H1 (cell line): ENCODE measurements around the gene CD200. TPM values are rescaled to one million over a fixed set of nuclear protein-coding genes. Genes with fewer than 3 reads are reported as not detected.

Experiments used
- CTCF ChIA-PET: fragments of 300-600 bp; sonication (Branson Sonifier 250); formaldehyde crosslinking; loops from one replicate; lab custom pipeline; 2021; ENCODE audit not compliant: partially characterized antibody; lab: Charles Lee
- POLR2A ChIA-PET: fragments of 300-600 bp; sonication (Branson Sonifier 250); formaldehyde crosslinking; loops from one replicate; lab custom pipeline; 2021; ENCODE audit warnings: inconsistent platforms; ENCODE audit not compliant: partially characterized antibody; lab: Charles Lee
- DNase-seq, 2 experiments: peaks; one replicate each; pipeline versions ENCODE4 v3.0.0 to v3.0.0-alpha.2; 2010 to 2022; ENCODE audit warnings: low spot score in 2 of 2, low read depth in 1 of 2, mixed read lengths in 1 of 2
- FAIRE-seq: peaks from 2 replicates; lab custom pipeline; 2011; peaks lifted over from hg19 to GRCh38; lab: Jason Lieb, UNC
- H2AFZ ChIP-seq: 2 replicates; pipeline ENCODE4 v1.8.1; 2012; ENCODE audit warnings: low read length, inconsistent platforms
- H2AK5ac ChIP-seq: 2 replicates; pipeline ENCODE4 v1.6.1; 2013; ENCODE audit warnings: low read depth, low read length
- H2BK120ac ChIP-seq: replicated peaks from 2 replicates; pipeline ENCODE3; 2013; ENCODE audit warnings: low read depth, low read length, inconsistent platforms
- H2BK12ac ChIP-seq: 2 replicates; pipeline ENCODE4 v1.6.1; 2013; ENCODE audit warnings: low read depth, low read length
- H2BK15ac ChIP-seq: 2 replicates; pipeline ENCODE4 v1.6.1; 2013; ENCODE audit warnings: low read length
- H2BK20ac ChIP-seq: 2 replicates; pipeline ENCODE4 v1.6.1; 2013; ENCODE audit warnings: low read length
- H2BK5ac ChIP-seq: 2 replicates; pipeline ENCODE4 v1.6.1; 2013; ENCODE audit warnings: low read depth, low read length
- H3K14ac ChIP-seq: 2 replicates; pipeline ENCODE4 v1.6.1; 2013; ENCODE audit warnings: inconsistent platforms; ENCODE audit not compliant: insufficient read length
- H3K18ac ChIP-seq: 2 replicates; pipeline ENCODE4 v1.6.1; 2013; ENCODE audit warnings: low read length; ENCODE audit errors: extremely low read depth
- H3K23ac ChIP-seq: 2 replicates; pipeline ENCODE4 v1.6.1; 2013; ENCODE audit warnings: inconsistent platforms; ENCODE audit not compliant: insufficient read length
- H3K23me2 ChIP-seq: 2 replicates; pipeline ENCODE4 v1.6.1; 2013; ENCODE audit warnings: low read depth, low read length
- H3K27ac ChIP-seq: 2 replicates; pipeline ENCODE4 v1.6.1; 2011; ENCODE audit warnings: low read depth, low read length, inconsistent platforms
- H3K27me3 ChIP-seq, 4 experiments: replicated peaks in 1 of 4; 1 replicate in 1 of 4; 2 replicates in 3 of 4; pipeline versions ENCODE4 v1.6.1 to v1.8.1; 2011 to 2013; ENCODE audit warnings: low read length in 3 of 4, mild to moderate bottlenecking in 3 of 4, inconsistent platforms in 2 of 4, mixed read lengths in 2 of 4, moderate library complexity in 1 of 4; ENCODE audit not compliant: control insufficient read depth in 3 of 4, insufficient read depth in 3 of 4; ENCODE audit errors: extremely low read depth in 1 of 4
- H3K36me3 ChIP-seq, 4 experiments: 2 replicates each; pipeline versions ENCODE4 v1.6.1 to v1.8.1; 2011 to 2013; ENCODE audit warnings: mild to moderate bottlenecking in 4 of 4, low read length in 3 of 4, moderate library complexity in 2 of 4, control low read depth in 1 of 4, inconsistent platforms in 1 of 4; ENCODE audit not compliant: insufficient read depth in 4 of 4, control insufficient read depth in 2 of 4
- H3K4ac ChIP-seq: replicated peaks from 2 replicates; pipeline ENCODE3; 2013; ENCODE audit warnings: low read length, low read depth, mixed read lengths, inconsistent platforms; ENCODE audit not compliant: insufficient read length
- H3K4me1 ChIP-seq, 4 experiments: replicated peaks in 1 of 4; 1 replicate in 1 of 4; 2 replicates in 3 of 4; pipeline versions ENCODE4 v1.6.1 to v1.8.1; 2011 to 2013; ENCODE audit warnings: low read length in 3 of 4, inconsistent platforms in 2 of 4, mixed read lengths in 1 of 4; ENCODE audit not compliant: insufficient read depth in 4 of 4, control insufficient read depth in 3 of 4
- H3K4me2 ChIP-seq, 2 experiments: 2 replicates each; pipeline versions ENCODE4 v1.6.1 to v1.8.1; 2011 to 2013; ENCODE audit warnings: low read depth in 2 of 2, low read length in 2 of 2, control low read depth in 1 of 2, inconsistent platforms in 1 of 2, mild to moderate bottlenecking in 1 of 2; ENCODE audit not compliant: insufficient read depth in 1 of 2
- H3K4me3 ChIP-seq, 4 experiments: fragments of 200-600, 300-600 bp in 1 of 4; sonication (generic), shearing (Covaris generic), sonication (Bioruptor Twin) in 1 of 4; 2 replicates each; pipeline versions ENCODE4 v1.5.1 to v1.8.1; 2011 to 2016; ENCODE audit warnings: low read length in 4 of 4, low read depth in 3 of 4, control low read depth in 2 of 4, inconsistent platforms in 2 of 4, mild to moderate bottlenecking in 2 of 4, mixed read lengths in 1 of 4, moderate library complexity in 1 of 4; ENCODE audit not compliant: insufficient read depth in 2 of 4; ENCODE audit errors: extremely low read depth in 1 of 4
- H3K56ac ChIP-seq: replicated peaks from 2 replicates; pipeline ENCODE3; 2013; ENCODE audit warnings: low read depth, mild to moderate bottlenecking, mixed read lengths, low read length, inconsistent platforms; ENCODE audit not compliant: insufficient read length
- H3K79me1 ChIP-seq: 2 replicates; pipeline ENCODE4 v1.6.1; 2013; ENCODE audit warnings: low read depth, low read length, control low read depth
- H3K79me2 ChIP-seq, 2 experiments: 2 replicates each; pipeline versions ENCODE4 v1.6.1 to v1.8.1; 2012 to 2013; ENCODE audit warnings: low read length in 2 of 2, mild to moderate bottlenecking in 2 of 2, inconsistent platforms in 1 of 2; ENCODE audit not compliant: insufficient read depth in 2 of 2, control insufficient read depth in 1 of 2
- H3K9ac ChIP-seq, 4 experiments: replicated peaks in 1 of 4; 1 replicate in 1 of 4; 2 replicates in 3 of 4; pipeline versions ENCODE4 v1.6.1 to v1.8.1; 2011 to 2013; ENCODE audit warnings: low read depth in 3 of 4, low read length in 3 of 4, control low read depth in 2 of 4, mild to moderate bottlenecking in 2 of 4, moderate library complexity in 2 of 4, inconsistent platforms in 1 of 4; ENCODE audit errors: extremely low read depth in 1 of 4
- H3K9me3 ChIP-seq, 2 experiments: 2 replicates each; pipeline versions ENCODE4 v1.6.1 to v1.8.1; 2012 to 2013; ENCODE audit warnings: mild to moderate bottlenecking in 2 of 2, moderate library complexity in 2 of 2, control low read depth in 1 of 2, inconsistent platforms in 1 of 2, low read depth in 1 of 2, low read length in 1 of 2, mixed read lengths in 1 of 2; ENCODE audit not compliant: insufficient read depth in 2 of 2
- H4K20me1 ChIP-seq, 2 experiments: replicated peaks in 1 of 2; 2 replicates each; pipeline versions ENCODE3 to v1.8.1; 2011 to 2013; ENCODE audit warnings: inconsistent platforms in 2 of 2, low read length in 2 of 2, mild to moderate bottlenecking in 1 of 2; ENCODE audit not compliant: insufficient read depth in 2 of 2, control insufficient read depth in 1 of 2
- H4K5ac ChIP-seq: 2 replicates; pipeline ENCODE4 v1.6.1; 2013; ENCODE audit warnings: low read length, low read depth, mixed read lengths, inconsistent platforms; ENCODE audit not compliant: insufficient read length
- H4K8ac ChIP-seq: 2 replicates; pipeline ENCODE4 v1.8.0; 2013; ENCODE audit warnings: mild to moderate bottlenecking, moderate library complexity, low read length, inconsistent platforms; ENCODE audit not compliant: insufficient read depth; ENCODE audit errors: extremely low read depth
- H4K91ac ChIP-seq: replicated peaks from 2 replicates; pipeline ENCODE3; 2013; ENCODE audit warnings: low read length, mixed read lengths, inconsistent platforms; ENCODE audit not compliant: insufficient read length
- BRCA1 ChIP-seq: IDR thresholded peaks from 2 replicates; pipeline ENCODE4 v1.6.1; 2012; ENCODE audit warnings: low read depth, low read length, improper control_type of control experiment
- CEBPB ChIP-seq: IDR thresholded peaks from 2 replicates; pipeline ENCODE4 v1.6.1; 2012; ENCODE audit warnings: low read depth, low read length
- CHD1 ChIP-seq: IDR thresholded peaks from 2 replicates; pipeline ENCODE4 v1.6.1; 2012; ENCODE audit warnings: low read depth, low read length, improper control_type of control experiment
- JUND ChIP-seq: IDR thresholded peaks from 2 replicates; pipeline ENCODE4 v1.6.1; 2011; ENCODE audit warnings: mild to moderate bottlenecking, improper control_type of control experiment, low read length
- KDM1A ChIP-seq: fragments of 200-600, 300-600 bp; sonication (generic); IDR thresholded peaks from 2 replicates; pipeline ENCODE4 v1.7.1; 2016; ENCODE audit warnings: mild to moderate bottlenecking, low read length, borderline replicate concordance
- POLR2AphosphoS5 ChIP-seq: IDR thresholded peaks from 2 replicates; pipeline ENCODE4 v1.6.1; 2011; ENCODE audit warnings: low read depth, low read length
- RAD21 ChIP-seq, 2 experiments: IDR thresholded peaks in 1 of 2; conservative IDR thresholded peaks in 1 of 2; 2 replicates each; pipeline ENCODE4 v1.6.1; 2011; ENCODE audit warnings: low read depth in 2 of 2, low read length in 2 of 2, improper control_type of control experiment in 1 of 2, inconsistent platforms in 1 of 2, mild to moderate bottlenecking in 1 of 2, moderate library complexity in 1 of 2
- RBBP5 ChIP-seq: IDR thresholded peaks from 2 replicates; pipeline ENCODE4 v1.7.1; 2012; ENCODE audit warnings: low read depth, mild to moderate bottlenecking, inconsistent platforms, low read length, moderate library complexity, borderline replicate concordance
- RNF2 ChIP-seq: fragments of 200-900, 300-1000 bp; sonication (generic); IDR thresholded peaks from 2 replicates; pipeline ENCODE4 v1.7.1; 2016; ENCODE audit warnings: borderline replicate concordance, low read depth, mild to moderate bottlenecking, antibody characterized with exemption, low read length; ENCODE audit not compliant: poor library complexity, severe bottlenecking; ENCODE audit errors: missing control alignments
- SRF ChIP-seq: IDR thresholded peaks from 2 replicates; pipeline ENCODE4 v1.6.1; 2011; ENCODE audit warnings: mild to moderate bottlenecking, low read depth, low read length, moderate library complexity
- WGBS, 2 experiments: shearing (Covaris generic) in 1 of 2; methylation state at CpG; one replicate each; pipeline versions ENCODE4 v1.1.6 to v1.1.7; 2013 to 2015; ENCODE audit warnings: low lambda C conversion rate in 2 of 2, mixed read lengths in 2 of 2, inconsistent platforms in 1 of 2, low coverage in 1 of 2, missing lambda C conversion rate in 1 of 2; ENCODE audit not compliant: insufficient replicate concordance in 2 of 2, insufficient coverage in 1 of 2, insufficient read length in 1 of 2; ENCODE audit errors: extremely low coverage in 1 of 2, missing lambda C conversion rate in 1 of 2; 5-methylcytosine and 5-hydroxymethylcytosine counted together
- polyA plus RNA-seq, 7 experiments: library from polyadenylated mRNA; depleted of rRNA in 3 of 7; stranded (reverse) in 5 of 7; unstranded in 2 of 7; fragments of >200 nt in 5 of 7; fragments of 200-250 nt in 2 of 7; gene quantifications; 1 replicate in 5 of 7; 2 replicates in 1 of 7; 4 replicates in 1 of 7; pipeline versions ENCODE4 v1.2.1 to v1.2.3, GENCODE V29; 2011 to 2013; ENCODE audit warnings: missing spikeins in 2 of 7, mixed read lengths in 2 of 7
- total RNA-seq: library from RNA; stranded (reverse); fragmentation: NEBNext Ultra II Directional; extraction: Animal tissue kit (Norgen Biotek cat#: 25700); gene quantifications from 2 replicates; pipeline ENCODE4 v1.2.1, GENCODE V29; 2021
- TF ChIP-seq, protein P1 (sequence below), 3 experiments: IDR thresholded peaks; 1 replicate in 2 of 3; 2 replicates in 1 of 3; pipeline versions ENCODE4 v1.5.1 to v1.6.1; 2011; ENCODE audit warnings: low read length in 3 of 3, mild to moderate bottlenecking in 3 of 3, inconsistent platforms in 2 of 3, low read depth in 1 of 3, moderate library complexity in 1 of 3; ENCODE audit not compliant: insufficient read depth in 1 of 3; ENCODE audit errors: control extremely low read depth in 1 of 3

Gene CD200
- total and polyA plus RNA-seq, 2 of the 8 experiments (the other 6 are each of a cell fraction or from before 2014, with no cell fraction given) = 45.8 to 50.2 TPM

DNA sequence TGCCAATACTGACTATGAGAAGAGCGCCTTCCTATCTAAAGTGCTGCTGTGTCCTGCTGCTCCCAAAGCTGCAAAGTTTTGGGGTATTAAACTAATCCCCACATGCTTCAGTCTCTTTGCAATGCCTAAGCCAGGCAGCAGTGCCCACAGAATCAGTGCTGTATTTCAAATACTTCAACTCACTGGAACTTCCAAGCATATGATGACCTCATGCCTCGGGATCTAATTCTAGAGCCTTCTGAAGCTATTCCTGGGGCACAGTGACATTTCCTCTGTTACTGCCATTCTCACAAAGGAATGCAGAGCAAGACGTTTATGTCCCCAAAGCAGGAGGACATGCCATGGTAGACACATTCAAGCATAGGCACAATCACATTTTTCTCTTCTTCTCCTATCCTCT, 78.5 kb downstream of the CD200 start:
- 87% methylated on average over 3 of the region's 3 CpGs; no CpG with 5 or more reads in 1 of the 2 experiments for WGBS, 2 experiments
- H2BK20ac ChIP-seq = peak overlapping the region; percentile 81; the same call in 1 of the 2 replicates
- H3K79me2 ChIP-seq = no peaks in the 10 kb centered on the region
- H3K23ac ChIP-seq = no peak overlapping the region
- CTCF ChIA-PET = no interaction called here
- H2AK5ac ChIP-seq = no peak overlapping the region
- no peak overlapping the region for H2AFZ ChIP-seq
- H2BK12ac ChIP-seq = peak overlapping the region; percentile 30; the same call in 1 of the 2 replicates
- no peak overlapping the region for H3K14ac ChIP-seq
- peaks cover 0 to 5% (median 3%) of the 10 kb centered on the region in 4 experiments; a peak in 2 of 7 replicates for H3K4me1 ChIP-seq
- no peak overlapping the region for H2BK5ac ChIP-seq
- POLR2A ChIA-PET = interaction anchor here (2.1 kb wide), 1 partner anchor 11 kb away, joined by 6 read pairs; no protein-coding TSS in a partner anchor
- H3K27me3 ChIP-seq = no peaks in the 10 kb centered on the region
- no peak overlapping the region for H3K9ac ChIP-seq
- H3K56ac ChIP-seq = no peak overlapping the region
- no peaks in the 10 kb centered on the region for H4K20me1 ChIP-seq
- no peak overlapping the region for H4K91ac ChIP-seq
- DNase-seq = no peak
- no peaks in the 10 kb centered on the region for H3K79me1 ChIP-seq
- FAIRE-seq = no peak
- no peak overlapping the region for H4K8ac ChIP-seq
- no peak overlapping the region for H3K4ac ChIP-seq
- no peak overlapping the region for H3K4me3 ChIP-seq
- no peaks in the 10 kb centered on the region for H3K9me3 ChIP-seq
- H3K23me2 ChIP-seq = no peaks in the 10 kb centered on the region
- H3K27ac ChIP-seq = no peak overlapping the region
- H3K4me2 ChIP-seq = no peak overlapping the region
- no peak overlapping the region for H2BK120ac ChIP-seq
- H3K36me3 ChIP-seq = peaks cover 0 to 14% (median 0%) of the 10 kb centered on the region in 4 experiments; a peak in 2 of 8 replicates
- H4K5ac ChIP-seq = no peak overlapping the region
- no peak overlapping the region; the same call in 1 of the 2 replicates for H2BK15ac ChIP-seq
- H3K18ac ChIP-seq = no peak overlapping the region
- TF ChIP-seq RNF2 (no peak), BRCA1 (no peak), CHD1 (no peak), KDM1A (no peak), SRF (no peak), RBBP5 (no peak), POLR2AphosphoS5 (no peak), RAD21 (IDR thresholded peaks at IDR 0.05 in 1 of 2, conservative IDR thresholded peaks at IDR 0.05 in 1 of 2; ENCODE audit: low read depth in 2 of 2, low read length in 2 of 2) (no peak), JUND (no peak), CEBPB (no peak)
- TF ChIP-seq, protein P1, sequence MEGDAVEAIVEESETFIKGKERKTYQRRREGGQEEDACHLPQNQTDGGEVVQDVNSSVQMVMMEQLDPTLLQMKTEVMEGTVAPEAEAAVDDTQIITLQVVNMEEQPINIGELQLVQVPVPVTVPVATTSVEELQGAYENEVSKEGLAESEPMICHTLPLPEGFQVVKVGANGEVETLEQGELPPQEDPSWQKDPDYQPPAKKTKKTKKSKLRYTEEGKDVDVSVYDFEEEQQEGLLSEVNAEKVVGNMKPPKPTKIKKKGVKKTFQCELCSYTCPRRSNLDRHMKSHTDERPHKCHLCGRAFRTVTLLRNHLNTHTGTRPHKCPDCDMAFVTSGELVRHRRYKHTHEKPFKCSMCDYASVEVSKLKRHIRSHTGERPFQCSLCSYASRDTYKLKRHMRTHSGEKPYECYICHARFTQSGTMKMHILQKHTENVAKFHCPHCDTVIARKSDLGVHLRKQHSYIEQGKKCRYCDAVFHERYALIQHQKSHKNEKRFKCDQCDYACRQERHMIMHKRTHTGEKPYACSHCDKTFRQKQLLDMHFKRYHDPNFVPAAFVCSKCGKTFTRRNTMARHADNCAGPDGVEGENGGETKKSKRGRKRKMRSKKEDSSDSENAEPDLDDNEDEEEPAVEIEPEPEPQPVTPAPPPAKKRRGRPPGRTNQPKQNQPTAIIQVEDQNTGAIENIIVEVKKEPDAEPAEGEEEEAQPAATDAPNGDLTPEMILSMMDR (IDR thresholded peaks at IDR 0.05; ENCODE audit: control extremely low read depth in 1 of 3, insufficient read depth in 1 of 3, low read depth in 1 of 3, low read length in 3 of 3) = no peak
